Measurements from ENCODE around the gene EXOC3L1. TPM values are rescaled to one million over a fixed set of nuclear protein-coding genes. Genes with fewer than 3 reads are reported as not detected.

EXOC3L1 gene
- polyA plus RNA-seq, 1 donor: 4.6 TPM

DNA sequence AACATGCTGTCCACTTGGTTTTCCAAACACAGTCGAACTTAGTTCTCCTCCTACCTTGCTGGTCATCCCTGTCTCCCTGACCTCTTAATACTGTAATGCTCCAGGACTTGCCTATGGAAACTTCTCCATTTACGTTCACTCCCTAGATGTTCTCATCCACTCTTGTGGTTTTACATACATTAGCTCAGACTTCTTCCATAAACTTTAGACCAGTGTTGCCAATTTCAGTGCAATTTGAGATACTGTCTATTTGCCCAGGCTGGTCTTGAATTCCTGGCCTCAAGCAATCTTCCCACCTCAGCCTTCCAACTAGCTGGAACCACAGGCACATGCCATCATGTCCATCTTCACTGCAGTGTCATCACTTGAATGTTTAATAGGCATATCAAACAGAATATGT, 7.6 kb downstream of the EXOC3L1 start:
- no peak for DNase-seq

DNA sequence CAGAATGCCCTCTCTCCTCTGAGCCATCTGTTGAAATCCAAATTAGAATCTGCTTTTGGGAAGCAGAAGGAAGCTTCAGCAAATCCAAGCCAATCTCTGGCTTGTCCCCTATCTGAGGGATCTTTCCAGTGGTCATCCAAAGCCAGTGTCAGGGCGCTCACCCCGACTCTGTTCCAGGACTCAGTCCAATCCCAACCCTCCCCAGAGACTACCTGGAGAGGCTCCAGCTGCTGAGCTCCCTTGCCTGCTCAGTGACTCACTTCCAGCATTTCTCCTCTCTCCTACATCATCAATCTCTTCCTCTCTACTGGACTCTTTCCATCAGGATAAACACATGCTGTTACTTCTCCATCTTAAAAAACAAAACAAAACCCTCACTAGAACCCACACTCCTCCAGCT, 8.6 kb downstream of the EXOC3L1 start:
- no peak for DNase-seq

DNA sequence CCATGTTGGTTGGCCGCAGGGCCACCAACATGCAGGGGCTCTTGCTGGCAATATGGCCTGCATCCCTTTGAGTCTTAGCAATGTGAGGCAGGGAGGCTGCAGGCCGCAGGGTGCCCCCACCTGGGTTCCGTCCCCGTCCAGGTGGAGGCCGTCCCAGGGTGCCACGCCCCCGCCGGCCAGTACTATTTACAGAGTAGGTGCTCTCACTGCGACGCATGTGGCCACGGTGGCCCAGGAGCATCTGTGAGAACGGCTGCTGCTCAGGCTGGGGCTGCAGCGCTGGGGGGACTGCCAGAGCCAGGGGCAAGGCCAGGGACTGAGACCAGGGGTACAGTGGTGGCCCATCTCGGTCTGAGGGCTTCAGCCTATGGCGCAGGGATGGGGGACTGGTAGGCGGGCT, 9.8 kb downstream of the EXOC3L1 start:
- no peak for DNase-seq

DNA sequence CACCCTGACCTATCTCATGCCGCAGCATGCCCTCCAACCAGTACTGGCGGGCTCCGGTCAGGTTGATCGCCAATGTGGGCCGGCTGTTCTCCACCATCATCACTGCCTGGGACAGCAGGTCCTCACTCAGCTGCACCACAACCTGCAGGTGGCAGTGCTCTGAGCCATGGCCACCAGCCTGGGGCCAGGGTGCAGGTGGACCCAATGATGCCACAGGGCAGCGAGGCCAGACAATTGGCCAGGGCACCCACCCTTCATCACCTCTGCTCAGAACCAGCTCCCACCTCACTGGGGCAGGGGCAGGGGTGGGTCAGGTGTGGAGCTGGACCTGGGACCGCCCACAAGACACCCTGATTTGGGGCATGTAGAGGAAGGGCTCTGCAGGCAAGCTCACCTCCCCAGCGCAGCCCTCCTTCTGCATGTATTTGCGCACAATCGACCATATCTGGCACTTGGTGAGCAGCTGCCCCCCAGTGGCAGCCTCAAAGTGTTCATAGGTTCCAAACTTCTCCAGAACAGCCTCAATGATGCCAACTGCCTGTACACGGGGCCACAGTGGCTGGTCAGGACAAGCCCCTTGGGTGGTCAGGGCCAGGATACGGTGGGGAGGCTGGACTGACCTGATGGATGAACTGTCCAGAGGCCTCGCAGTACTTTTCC, 10.4 kb downstream of the EXOC3L1 start:
- DNase-seq: no peak

DNA sequence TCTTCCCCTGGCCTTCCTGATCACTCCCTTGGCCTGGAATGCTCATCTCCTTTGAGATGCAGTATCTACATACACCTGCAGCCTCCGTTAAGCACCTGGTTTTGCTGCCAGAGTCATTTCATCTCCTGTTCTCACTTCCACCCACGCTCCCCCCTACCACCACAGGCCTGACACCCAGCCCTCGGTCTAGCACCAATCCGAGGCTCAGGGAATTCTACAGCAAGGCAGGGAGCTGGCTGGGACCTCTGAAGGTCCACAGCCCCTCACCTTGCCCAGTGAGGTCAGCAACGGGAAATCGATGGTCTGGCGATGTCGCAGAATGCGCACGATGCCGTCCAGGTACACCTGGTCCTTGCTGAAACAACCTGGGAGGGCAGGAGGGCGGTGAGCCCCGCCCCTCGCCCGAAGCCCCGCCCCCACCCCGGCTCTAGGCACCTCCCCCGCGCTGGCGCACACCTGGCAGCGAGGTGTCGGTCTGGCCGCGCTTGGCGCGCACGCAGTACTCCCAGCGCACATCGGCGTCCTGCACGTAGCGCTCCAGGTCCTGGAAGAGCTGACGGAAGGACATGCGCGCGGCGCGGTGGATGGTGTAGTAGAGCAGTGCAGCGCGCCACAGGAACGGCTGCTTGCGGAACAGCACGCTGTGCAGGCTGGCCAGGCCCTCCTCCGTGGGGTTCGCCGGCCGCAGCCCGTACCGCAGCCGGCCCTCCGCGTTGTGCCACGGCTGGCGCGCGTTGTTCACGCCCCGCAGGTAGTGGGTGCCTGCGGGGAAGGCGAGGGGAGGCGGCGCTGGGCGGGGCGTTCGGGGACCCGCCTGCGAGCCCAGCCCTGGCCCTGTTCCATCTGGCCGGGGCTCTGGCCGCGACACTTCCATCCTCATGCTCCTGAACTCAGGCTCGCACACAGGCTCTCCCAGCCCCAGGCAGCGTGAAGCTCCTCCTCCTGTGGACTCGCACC, 11.9 kb downstream of the EXOC3L1 start:
- DNase-seq: no peak

DNA sequence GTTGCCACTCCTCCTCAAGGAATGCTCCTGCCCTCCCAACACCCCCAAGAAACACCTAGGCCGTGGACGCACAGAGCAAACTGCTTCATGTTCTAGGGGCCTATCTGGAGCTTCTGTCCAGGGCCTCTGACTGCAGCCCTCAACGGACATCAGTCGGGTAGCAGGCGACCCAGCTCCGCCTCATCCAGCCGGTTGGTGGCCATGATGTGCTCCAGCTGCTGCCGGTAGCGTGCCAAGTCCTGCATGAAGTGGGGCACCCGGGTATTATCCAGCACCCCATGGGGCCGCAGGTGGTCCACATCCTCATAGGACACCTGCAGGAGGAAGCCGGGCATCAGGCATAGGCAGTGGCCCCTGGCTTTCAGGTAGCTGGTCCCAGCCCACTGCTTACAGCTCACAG, 13.3 kb downstream of the EXOC3L1 start:
- no peak for DNase-seq

DNA sequence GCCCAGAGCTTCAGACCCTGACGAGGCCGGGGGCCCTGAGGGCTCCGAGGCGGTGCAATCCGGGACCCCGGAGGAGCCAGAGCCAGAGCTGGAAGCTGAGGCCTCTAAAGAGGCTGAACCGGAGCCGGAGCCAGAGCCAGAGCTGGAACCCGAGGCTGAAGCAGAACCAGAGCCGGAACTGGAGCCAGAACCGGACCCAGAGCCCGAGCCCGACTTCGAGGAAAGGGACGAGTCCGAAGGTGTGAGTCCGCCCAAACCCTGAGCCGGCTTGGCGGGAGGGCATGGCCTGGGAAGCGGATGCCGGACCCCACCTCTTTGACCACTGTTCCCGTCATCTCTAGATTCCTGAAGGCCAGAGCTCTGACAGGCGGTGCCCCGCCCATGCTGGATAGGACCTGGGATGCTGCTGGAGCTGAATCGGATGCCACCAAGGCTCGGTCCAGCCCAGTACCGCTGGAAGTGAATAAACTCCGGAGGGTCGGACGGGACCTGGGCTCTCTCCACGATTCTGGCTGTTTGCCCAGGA, 15.2 kb downstream of the EXOC3L1 start:
- no peak for DNase-seq

DNA sequence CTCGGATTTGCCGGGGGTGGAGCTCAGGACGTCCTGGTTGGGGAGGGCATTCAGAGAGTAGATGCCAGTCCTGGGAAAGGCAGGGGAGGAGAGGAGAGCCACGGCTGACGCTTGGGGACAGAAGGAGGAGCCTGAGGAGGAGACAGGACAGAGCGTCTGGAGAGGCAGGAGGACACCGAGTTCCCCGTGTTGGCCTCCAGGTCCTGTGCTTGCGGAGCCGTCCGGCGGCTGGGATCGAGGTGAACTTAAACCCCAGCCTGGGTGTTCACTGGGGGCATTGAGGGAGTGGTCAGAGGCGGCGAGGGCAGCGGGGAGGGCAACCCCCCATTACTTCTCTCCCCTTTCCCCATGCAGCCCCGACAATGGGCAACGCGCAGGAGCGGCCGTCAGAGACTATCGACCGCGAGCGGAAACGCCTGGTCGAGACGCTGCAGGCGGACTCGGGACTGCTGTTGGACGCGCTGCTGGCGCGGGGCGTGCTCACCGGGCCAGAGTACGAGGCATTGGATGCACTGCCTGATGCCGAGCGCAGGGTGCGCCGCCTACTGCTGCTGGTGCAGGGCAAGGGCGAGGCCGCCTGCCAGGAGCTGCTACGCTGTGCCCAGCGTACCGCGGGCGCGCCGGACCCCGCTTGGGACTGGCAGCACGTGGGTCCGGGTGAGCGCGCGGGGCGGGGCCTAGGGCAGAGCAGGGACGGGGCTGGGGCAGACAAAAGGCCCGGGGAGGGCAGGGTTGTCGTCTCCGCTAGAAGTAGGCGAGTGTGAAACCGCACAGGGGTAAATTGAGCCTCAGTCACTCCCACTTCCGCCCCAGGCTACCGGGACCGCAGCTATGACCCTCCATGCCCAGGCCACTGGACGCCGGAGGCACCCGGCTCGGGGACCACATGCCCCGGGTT, 15.9 kb downstream of the EXOC3L1 start:
- DNase-seq: no peak

DNA sequence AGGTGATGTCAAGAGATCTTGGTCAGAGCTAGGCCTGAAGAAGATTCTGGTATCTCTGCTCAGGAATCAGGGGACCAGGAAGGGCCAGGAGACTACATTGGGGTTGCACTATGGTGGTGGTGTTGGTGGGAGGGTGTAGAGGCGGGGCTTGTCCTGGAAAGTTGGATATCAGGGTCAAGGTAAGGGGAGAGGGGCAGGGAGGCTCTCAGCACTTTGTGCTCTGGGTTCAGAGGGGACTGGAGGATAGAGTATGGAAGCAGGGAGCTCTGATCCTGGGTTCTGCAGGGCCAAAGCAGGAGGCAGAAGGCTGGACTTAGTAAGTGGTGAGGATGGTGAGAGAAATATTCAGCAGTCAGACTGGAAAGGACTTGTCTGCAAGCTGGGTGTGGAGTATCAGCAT, 16.6 kb downstream of the EXOC3L1 start:
- DNase-seq: no peak

DNA sequence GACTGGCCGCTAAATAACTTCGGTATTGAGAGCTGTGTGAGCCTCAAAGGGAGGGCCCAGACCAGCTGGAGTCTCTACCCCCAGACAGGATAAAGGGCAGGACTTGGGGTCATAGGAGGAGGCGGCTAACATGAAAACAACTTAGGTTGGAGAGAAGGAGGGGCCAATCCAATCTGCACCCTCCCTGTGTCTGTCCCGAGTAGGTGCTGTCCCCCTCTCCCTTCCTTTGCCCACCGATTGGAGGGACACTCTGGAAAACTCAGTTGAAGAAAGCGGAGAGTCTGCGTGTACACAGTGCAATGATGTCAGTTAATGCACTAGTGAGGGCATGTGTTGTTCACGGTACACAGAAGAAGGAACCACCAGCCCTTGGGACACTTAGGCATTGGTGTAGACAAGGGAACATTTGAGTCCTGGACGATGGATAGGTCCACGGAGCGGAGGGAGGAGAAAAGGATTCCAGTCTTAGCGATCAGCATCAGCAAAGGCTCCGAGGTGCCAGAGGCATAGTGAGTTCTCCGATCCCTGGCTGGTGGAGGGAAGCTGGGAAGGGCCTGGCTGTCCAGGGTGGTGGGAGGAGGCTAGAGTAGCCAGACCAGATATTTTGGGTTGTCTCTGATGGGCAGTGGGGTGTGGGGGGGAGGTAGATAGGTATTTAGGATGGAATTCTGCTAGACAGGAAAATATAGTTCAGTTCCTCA, 18.8 kb downstream of the EXOC3L1 start:
- DNase-seq: no peak

DNA sequence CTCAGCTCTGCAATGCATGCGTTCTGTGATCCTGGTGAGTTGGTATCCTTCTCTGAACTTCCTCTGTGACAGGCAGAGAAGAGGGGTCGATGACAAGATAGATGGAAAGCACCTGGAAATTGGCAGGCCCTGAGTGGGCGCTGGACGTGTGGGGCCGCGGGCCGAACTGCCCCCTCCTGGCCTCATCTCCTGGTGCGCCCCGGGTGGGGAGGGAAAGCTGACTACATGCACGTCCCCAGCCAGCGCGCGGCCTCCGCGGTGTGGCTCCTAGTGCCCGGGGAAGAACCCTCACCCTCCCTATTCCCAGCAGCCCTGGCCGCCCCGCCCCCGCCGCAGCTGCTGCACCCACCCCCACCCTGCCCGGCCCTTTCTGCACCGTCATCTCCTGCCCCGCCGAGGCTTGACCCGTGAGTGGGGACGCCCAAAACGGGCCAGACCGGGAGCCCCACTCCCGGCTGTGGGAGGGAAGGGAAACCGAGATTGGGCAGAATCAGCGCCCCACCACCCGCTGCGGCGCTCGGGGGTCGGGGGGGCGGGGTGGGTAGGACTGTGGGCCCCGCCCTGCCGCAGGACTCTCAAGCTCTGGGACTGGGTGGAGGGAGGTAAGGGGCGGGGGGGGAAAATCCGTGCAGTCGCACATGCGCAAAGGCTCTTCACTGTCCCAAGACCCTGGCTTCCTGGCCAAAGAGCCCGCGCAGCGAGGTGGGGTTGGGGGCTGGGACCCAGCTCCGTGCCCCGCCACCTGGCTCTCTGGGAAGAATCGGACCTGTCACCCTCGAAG, 19.6 kb downstream of the EXOC3L1 start, which contains the start of gene NOL3:
TSS of gene NOL3 (plus strand) at position 371 of the 781 bp plus-strand sequence.
- no peak for DNase-seq

DNA sequence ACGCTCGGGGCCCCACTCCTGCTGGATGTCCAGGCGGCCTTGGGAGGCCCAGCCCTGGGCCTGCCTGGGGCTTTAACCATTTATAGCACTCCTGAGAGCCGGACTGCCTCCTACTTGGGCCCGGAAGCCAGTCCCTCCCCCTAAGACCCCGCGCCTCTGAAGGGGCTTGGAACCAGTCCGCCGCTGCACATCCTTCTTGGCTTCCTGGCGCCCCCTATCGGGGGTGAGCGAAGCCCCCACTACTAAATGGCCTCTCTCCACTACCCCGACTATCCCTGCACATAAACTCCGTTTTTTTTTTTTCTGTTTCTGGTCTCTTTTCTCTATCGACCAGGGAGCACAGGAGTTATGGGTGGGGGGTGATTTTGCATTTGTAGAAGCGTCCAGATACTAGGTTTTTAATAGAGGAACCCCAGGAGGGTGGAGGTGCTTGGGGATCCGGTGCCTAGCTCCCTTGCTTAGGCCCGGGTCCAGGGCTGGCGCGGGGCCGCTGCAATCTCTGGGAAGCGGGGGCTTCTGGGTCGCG, 20.2 kb downstream of the EXOC3L1 start:
- no peak for DNase-seq

DNA sequence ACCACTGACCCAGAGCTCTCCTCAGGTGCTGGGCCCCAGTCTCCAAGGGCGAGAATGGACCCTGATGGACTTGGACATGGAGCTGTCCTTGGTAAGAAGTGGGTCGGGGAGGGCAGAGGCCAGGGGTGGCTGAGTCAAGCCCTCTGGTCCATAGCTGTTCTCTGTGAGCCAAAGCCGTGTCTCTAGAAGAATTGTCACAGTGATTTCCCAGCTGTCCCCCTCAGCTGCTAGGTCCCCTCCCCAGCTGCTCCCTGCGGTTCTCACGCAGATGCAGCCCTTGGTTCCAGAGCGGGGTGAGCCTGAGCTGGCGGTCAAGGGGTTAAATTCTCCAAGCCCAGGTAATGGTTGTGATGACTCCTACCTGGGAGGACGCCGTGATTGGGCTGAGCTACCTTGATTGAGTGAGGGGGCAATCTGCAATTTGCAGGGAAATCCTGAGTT, 20.9 kb downstream of the EXOC3L1 start:
- DNase-seq: no peak

DNA sequence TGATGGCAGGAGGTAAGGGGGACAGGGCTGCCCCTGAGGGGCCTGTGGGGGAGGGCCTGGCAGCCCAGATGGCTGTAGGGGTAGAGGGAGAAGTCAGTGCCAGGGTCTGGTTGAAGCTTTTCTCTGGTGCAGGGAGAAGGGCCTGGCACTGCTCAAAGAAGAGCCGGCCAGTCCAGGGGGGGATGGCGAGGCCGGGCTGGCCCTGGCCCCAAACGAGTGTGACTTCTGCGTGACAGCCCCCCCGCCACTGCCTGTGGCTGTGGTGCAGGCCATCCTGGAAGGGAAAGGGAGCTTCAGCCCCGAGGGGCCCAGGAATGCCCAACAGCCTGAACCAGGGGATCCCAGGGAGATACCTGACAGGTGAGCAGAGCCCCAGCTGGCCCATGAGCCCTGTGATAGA, 22.3 kb downstream of the EXOC3L1 start:
- no peak for DNase-seq

DNA sequence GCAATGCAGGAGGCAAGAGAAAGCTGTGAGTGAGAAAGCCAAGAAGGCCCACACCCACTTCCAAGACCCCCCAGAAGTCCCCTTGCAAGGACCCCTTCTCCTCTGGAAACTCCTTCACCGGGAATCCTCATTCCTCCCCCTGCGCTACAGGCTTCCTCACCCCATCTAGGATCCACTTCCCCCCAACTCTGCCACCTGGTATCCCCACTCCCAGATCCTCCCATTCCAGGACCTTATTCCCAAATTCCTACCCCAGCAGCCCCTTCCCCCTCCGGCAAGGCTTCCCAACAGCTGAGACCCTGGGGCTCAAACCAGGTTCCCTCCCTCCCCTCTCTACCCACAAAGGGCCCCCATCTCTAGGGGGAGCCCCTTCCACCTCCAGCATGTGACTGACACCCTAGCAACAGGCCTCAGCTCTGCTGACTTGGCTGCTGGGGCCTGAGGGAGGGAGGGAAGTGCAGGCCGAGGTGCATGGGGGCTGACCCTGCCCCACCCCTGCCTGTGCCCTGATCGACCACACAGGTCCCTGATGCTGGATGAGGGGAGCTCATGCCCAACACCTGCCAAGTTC, 23.3 kb downstream of the EXOC3L1 start:
- no peak for DNase-seq

DNA sequence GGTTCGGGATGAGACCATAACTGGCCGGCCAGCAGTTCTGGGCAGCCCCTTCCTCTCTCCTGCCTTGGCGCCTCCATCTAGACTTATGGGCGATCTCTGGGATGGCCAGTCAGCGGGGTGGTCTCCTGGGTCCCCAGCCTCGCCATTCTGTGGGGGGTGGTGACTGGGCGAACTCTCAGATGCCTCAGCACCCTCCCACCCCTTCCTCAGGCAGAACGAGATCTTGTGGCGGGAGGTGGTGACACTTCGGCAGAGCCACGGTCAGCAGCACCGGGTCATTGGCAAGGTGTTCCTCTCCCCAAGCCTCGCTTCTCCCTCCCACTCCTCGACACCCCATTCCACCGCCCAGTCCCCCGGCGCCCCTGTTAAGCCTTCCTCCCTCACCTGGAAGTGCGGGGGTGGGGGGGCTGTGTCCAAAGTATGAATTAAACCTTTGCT, 23.8 kb downstream of the EXOC3L1 start:
- no peak for DNase-seq

DNA sequence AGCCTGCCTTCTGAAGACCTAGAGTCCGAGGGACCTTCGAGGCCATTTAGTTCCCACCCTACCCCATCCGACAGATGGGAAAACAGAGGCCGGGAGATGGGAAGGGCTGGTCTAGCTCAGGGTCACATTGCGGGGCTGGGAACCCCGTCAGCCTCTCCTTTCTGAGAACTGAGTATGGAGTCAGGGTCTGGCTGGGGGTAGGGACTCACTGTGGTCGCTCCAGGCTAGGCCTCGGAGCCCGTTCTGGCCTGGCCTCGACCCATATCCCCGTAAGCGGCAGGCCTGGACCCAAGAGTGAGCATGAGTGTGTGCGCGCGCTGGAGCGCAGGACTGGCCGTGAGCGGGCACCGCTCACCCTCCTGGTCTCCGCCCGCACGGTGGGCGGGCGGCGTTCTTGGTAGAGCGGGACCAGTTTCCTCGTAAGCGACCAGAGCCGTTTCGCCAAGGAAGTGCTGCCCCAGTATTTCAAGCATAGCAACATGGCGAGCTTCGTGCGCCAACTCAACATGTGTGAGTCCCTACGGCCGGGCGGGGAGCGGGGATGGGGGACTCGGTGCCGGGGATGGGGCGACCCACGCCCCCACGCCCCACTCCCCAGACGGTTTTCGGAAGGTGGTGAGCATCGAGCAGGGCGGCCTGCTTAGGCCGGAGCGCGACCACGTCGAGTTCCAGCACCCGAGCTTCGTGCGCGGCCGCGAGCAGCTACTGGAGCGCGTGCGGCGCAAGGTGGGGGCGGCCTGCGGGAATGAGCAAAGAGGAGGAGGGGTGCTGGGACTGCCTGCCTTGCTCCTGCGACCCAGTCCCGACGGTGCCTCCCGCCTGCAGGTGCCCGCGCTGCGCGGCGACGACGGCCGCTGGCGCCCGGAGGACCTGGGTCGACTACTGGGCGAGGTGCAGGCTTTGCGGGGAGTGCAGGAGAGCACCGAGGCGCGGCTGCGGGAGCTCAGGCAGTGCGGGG, 24.5 kb downstream of the EXOC3L1 start:
- DNase-seq: no peak

DNA sequence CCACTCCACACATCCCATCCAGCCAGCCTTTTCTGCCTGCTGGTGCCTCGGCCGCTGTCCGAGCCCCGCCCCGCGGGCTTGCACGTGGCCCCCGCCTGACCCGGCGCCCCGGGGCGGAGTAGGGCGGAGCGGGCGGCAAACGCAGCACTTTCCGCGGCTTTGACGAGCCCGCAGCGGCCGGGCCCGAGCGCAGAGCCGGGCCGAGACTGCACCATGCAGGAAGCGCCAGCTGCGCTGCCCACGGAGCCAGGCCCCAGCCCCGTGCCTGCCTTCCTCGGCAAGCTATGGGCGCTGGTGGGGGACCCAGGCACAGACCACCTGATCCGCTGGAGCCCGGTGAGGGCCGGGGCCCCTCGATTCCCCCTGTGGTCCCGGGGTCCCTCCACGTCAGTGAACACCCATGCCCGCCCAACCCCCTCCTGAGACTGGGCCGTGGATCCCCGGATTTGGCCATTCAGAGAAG, 25.3 kb downstream of the EXOC3L1 start, which contains the start of gene HSF4:
TSS of gene HSF4 (plus strand) at position 147 of the 463 bp plus-strand sequence. CDS start at position 214, 67 bp downstream.
- DNase-seq: no peak

Measured in left kidney (tissue), 2 donors.